HL-60 (cell line): ENCODE data around the gene CCNB3.

Source experiments
- GABPA ChIP-seq: IDR thresholded peaks from 2 replicates; pipeline ENCODE4 v1.6.1; 2012; ENCODE audit warnings: low read depth
- POLR2AphosphoS5 ChIP-seq: IDR thresholded peaks from 2 replicates; pipeline ENCODE4 v1.6.1; 2012; ENCODE audit warnings: low read depth
- TF ChIP-seq, protein P1 (sequence below): IDR thresholded peaks from one replicate; pipeline ENCODE4 v1.5.1; 2011; ENCODE audit warnings: low read length, control low read depth, inconsistent platforms; ENCODE audit not compliant: insufficient read depth
- TF ChIP-seq, protein P2 (sequence below): IDR thresholded peaks from 2 replicates; pipeline ENCODE4 v1.6.1; 2012; ENCODE audit warnings: low read depth; ENCODE audit not compliant: insufficient replicate concordance

- TF ChIP-seq, protein P1, sequence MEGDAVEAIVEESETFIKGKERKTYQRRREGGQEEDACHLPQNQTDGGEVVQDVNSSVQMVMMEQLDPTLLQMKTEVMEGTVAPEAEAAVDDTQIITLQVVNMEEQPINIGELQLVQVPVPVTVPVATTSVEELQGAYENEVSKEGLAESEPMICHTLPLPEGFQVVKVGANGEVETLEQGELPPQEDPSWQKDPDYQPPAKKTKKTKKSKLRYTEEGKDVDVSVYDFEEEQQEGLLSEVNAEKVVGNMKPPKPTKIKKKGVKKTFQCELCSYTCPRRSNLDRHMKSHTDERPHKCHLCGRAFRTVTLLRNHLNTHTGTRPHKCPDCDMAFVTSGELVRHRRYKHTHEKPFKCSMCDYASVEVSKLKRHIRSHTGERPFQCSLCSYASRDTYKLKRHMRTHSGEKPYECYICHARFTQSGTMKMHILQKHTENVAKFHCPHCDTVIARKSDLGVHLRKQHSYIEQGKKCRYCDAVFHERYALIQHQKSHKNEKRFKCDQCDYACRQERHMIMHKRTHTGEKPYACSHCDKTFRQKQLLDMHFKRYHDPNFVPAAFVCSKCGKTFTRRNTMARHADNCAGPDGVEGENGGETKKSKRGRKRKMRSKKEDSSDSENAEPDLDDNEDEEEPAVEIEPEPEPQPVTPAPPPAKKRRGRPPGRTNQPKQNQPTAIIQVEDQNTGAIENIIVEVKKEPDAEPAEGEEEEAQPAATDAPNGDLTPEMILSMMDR: no peak
- TF ChIP-seq, protein P2, sequence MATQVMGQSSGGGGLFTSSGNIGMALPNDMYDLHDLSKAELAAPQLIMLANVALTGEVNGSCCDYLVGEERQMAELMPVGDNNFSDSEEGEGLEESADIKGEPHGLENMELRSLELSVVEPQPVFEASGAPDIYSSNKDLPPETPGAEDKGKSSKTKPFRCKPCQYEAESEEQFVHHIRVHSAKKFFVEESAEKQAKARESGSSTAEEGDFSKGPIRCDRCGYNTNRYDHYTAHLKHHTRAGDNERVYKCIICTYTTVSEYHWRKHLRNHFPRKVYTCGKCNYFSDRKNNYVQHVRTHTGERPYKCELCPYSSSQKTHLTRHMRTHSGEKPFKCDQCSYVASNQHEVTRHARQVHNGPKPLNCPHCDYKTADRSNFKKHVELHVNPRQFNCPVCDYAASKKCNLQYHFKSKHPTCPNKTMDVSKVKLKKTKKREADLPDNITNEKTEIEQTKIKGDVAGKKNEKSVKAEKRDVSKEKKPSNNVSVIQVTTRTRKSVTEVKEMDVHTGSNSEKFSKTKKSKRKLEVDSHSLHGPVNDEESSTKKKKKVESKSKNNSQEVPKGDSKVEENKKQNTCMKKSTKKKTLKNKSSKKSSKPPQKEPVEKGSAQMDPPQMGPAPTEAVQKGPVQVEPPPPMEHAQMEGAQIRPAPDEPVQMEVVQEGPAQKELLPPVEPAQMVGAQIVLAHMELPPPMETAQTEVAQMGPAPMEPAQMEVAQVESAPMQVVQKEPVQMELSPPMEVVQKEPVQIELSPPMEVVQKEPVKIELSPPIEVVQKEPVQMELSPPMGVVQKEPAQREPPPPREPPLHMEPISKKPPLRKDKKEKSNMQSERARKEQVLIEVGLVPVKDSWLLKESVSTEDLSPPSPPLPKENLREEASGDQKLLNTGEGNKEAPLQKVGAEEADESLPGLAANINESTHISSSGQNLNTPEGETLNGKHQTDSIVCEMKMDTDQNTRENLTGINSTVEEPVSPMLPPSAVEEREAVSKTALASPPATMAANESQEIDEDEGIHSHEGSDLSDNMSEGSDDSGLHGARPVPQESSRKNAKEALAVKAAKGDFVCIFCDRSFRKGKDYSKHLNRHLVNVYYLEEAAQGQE: no peak
- no peak for TF ChIP-seq POLR2AphosphoS5
- no peak for TF ChIP-seq GABPA
These were observed 2.0 kb upstream of the CCNB3 start for GRCh38 chrX:50202539-50202938.
